GM19239 (cell line): ENCODE measurements around the gene HPCA.

Source experiments
- DNase-seq: peaks from one replicate; pipeline ENCODE4 v3.0.0; 2011; ENCODE audit warnings: low spot score; ENCODE audit not compliant: insufficient read length
- FAIRE-seq: peaks from 2 replicates; lab custom pipeline; 2011; peaks lifted over from hg19 to GRCh38; lab: Jason Lieb, UNC

HPCA gene

DNA sequence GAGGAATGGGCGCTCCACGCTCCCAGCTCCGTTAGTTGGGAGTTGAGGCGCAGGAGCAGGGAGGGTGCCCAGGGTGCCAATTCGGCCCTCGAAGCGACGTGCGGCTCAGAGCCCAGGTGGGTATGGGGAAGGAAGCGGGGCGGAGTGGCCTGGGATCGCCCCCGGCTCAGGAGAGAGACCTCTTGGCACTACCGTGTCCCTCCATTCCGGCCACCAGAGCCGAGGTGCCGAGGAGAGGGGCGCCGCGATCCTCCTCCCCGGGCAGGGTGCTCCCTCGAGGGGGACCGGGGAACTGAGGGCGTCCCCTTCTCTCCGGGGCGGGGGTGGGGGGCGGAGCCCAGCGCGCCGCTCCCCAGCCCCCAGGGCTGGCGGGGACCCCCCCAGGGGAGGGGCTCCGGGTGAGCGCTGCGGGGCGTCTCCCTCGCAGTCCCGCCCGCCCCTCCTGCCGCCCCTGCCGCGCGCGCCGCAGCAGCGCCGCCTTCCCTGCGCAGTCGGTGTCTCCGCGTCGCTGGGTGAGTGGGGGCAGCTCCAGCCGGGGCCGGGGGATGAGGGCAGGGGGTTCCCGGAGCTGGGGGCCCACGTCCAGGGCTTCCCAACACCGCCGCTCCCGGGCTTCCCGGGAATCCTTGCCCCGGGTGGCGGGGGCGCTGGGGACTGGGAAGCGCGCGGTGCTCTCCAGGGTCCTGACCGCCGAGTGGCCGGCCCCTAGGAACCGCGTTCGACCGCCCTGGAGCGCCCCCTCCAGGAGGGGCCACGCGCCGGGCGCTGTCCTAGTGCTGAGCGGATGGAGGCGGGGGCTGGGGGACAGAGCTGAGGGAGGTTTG is at the start of gene HPCA:
TSS of gene HPCA (plus strand) at position 488 of the 824 bp plus-strand sequence. CDS start 2,408 bp downstream, outside the sequence.
- DNase-seq, result no peak
- no peak for FAIRE-seq

DNA sequence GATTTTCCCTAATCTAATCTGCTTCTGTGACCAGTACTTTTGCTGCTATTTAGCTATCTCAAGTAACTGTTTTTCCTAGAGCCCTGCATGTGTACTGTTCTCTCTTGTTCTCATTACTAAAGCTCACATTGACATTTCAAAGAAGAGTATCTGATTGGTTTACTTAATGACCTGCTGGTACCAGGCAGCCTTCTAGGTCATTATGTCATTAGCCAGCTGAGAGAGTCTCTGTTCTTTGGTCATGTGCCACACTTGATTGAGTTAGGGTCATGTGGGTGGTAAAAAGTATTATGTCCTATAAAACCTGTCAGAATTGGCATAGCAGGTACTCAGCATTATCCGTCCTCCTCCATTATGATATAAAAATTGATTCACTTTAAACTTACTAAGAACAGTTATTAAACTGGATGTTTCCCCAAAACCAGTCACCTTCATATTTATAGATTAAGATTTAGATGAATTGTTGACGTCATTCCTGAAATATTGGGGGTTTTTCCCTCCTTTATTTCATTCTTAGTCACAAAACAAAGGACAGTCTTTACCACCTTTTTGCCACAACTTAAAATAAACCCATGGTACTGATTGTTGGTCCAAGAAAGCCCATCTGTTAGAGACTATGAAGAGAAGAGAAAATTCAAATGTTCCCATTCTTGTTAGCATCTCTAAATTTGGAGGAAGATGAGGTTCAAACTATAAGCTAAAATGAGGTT is 37.8 kb upstream of the HPCA start:
- no peak for DNase-seq
- peak; percentile 48 for FAIRE-seq

DNA sequence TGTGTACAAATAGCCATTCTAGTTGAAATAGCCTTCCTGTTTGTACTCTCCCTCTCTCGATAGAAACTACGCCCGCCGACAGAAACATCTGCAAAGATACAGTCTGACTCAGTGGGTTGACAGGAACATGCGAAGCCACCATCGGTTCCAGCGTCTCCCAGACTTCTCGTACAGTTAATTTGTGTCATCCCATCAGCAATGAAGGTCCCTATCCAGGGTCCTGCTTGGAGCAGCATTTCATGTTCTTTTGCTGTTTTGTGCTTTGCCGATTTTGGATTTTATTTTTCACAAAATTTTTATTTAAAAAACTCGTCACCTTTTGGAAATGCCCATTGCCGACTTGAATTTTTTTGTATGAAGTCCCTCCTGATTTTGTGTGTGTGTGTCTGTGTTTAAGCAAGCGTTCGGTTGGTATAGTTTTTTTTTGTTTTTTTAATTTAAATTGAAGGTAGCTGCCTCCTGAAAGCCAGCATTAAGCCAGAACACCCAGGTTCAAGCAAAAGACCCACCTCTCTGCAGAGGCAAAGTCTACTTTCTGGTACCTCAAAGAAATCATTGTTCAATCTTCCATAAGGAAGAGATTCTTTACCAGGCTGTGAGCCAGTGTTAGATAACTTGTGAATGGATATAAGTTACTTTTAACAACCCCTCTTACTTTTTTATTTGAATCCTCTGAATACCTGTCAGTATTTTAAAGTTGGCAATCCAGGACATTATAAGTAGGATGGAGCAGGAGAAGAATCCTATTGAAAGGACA is 30.3 kb upstream of the HPCA start:
- no peak for DNase-seq
- no peak for FAIRE-seq

DNA sequence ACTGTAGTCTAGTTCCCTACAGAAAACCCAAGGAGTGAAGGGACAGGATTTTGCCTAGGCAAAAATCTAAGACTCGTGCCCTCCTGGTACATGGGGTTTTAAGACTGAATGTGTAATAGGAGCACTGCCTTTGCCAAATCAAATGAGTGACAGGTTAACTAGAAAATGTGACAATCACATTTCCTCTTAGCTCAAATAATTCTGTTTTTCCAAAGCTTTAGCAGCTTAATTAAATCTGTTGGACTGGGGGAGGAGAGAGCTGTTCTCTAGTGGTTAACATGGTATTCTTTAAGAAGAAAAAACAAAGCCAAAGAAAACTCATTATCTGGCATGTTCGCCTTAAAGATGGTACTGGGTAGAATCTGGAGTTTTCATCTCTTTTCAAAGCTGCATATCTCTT is 28.2 kb upstream of the HPCA start:
- DNase-seq, result no peak
- FAIRE-seq, result no peak

DNA sequence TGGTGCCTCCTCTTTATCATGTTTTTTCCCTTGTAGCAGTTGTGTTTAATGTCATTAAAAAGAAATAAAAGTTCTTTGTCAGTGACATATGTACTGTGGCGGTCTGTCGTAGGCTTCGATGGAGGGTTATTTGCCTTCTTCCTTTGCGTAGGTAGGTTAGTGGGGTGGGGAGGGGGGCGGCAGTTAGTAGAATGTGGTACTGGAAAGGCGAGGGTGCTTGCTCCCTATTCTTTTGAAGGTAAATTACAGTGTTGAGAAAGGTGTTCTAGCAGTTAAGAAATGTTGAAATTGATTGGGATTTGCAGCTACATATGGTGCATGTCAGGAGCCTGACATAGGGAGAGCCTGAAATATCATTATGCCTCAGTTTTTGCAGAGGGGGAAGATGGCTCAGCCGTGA is 27.5 kb upstream of the HPCA start:
- no peak for DNase-seq
- FAIRE-seq, result no peak

DNA sequence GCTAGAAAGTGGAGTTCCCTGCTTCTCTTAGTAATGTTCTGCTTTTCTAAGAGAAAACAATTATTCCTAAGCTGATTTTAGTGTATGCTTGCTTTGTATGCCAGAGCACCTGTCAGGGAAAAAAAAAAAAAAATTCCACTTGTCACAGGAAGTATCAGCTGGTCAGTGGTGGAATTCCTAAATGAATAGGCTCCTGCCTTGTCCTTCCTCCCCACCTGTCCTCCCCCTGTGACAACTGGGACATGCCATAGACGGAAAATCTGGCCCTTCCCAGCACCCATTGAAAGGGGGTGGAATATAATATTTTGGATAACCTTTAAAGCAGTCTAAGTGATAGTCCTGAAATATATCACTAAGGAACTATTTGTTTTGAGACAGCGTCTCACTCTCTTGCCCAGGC is 26.4 kb upstream of the HPCA start:
- DNase-seq (no peak), FAIRE-seq (no peak)

DNA sequence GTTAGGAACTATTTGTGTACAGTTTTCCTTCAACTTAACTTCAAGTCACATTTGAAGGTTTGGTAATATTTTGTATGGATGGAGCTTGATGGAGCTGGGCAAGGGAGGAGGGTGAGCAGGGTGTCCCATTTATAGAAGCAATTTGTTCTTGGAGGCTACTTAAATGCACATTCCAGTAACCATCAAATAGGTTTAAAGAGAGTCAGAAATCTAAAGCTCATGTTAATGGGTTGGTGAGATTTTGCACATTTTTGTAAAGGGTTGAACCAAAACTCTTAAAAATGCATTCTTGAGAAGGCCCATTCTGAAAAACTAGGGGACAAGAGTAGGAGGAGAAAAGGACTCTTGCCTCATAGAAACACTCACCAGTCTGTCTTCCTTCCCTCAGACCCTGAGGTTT is 25.7 kb upstream of the HPCA start:
- FAIRE-seq, result no peak

DNA sequence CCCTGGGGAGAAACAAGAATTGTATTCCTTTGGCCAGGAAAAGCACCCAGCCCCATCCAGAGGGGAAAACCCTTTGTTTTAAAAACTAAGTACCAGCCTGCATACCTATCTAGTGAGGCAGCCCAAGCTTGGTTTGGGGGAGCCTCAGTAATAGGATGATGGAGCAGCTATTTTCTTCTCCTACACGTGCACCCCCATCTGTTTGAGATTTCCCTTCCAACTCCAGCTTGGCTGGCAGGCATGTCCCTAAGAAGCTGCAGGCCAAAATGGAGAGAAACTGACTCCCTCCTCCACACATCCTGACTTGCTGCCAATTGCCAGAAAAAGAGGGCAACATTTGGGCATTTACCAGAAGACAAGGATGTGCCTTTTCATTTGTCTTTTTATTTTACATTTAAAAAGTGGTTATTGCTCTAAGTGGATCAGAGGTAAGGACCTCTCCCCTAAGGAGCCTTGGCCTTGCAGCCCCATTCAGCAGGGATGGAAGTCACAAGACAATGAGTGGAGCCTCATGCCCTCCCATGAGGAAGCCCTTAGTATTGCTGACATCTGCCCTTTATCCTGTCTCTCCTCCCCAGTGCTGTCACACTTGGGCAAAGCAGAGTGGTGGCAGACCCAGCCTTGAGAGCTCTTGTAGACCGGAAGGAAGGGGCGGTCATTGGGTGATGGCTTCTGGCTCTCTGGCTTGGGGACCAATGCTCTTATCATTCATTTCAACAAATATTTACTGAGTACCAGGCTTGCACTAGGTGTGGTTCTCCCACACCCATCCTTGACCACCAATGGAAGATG is 24.2 kb upstream of the HPCA start:
- FAIRE-seq, result no peak
- DNase-seq, result no peak

More for the DNA sequence above, 25.7 kb upstream of the HPCA start:
- no peak for DNase-seq

DNA sequence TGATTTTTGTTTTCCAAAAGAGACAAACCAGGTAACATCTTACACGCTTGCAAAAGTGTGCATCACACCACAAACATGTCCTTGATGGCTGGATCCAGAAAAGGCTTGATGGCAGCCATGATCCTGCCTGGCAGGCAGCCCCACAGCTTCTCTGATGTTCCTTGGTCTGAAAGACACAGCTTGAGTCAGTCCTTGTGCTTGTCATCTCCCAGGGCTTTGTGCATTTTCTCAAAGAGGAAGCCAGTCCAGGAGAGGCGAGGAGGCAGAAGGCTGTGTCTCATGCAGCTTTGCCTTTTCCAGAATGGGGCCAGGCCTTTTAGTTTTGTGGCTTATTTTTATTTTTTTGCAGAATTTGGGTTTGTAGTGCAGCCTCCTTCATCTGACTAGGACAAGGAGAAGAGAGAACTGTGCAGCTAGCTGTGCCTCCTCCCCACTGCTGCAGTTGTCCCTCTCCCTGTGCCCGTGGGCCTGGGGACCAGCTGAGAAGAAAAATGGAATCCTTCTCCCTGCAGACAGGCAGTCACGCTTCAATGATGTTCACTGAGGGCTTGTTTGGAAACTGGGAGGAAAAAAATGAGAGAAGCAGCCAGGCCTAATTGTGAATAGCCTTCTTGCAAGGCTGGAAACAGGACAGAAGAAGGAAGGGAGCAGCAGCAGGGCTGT is 22.9 kb upstream of the HPCA start:
- DNase-seq (no peak), FAIRE-seq (no peak)

DNA sequence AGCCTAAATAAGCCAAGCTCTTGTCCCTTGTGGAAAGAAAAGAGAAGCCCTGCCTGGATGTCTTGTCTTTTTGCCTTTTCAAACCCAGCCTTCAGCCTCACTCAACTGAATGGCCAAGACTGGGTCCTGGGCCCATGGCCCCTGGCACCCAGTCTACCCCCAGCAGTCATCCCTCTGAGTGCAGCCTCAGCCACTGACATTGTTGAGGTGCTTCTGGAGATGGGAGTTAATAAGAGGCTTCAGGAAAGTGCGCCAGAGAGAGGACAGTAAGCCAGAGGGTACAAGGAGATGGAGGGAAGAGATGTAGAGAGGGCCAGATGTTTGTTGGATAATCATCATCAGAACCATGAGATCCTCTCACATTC is 22.4 kb upstream of the HPCA start:
- FAIRE-seq (no peak), DNase-seq (no peak)

DNA sequence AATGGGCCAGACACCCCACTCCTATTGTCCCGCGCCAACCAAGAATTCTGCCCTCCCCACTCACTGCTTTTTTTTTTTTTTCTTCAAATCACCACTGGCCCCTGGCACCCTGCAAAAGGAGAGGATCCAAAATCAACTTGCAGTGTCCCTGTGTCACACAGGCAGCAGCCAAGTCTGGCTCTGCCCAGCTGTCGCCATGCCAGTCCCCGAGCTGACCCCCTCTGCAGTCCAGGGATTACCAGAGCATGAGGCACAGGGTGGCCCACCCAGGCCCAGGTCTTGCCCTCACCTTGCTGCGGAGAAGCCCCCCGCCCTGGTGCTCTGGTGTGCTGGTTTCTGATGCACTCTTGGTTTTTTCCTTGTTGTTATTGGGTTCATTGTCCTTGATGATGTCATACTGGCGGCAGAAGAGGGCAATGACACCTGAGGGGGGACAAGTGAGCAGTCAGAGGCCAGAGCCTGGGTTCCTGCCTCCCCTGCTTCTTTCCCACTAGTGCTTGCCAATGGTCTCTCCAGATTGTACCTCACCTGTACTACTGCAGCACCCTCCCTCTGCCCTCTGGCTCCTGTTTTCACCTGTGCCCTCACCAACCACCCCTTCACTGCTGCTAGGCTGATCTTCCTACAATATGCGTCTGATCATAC is 21.8 kb upstream of the HPCA start:
- DNase-seq (no peak), FAIRE-seq (no peak)

DNA sequence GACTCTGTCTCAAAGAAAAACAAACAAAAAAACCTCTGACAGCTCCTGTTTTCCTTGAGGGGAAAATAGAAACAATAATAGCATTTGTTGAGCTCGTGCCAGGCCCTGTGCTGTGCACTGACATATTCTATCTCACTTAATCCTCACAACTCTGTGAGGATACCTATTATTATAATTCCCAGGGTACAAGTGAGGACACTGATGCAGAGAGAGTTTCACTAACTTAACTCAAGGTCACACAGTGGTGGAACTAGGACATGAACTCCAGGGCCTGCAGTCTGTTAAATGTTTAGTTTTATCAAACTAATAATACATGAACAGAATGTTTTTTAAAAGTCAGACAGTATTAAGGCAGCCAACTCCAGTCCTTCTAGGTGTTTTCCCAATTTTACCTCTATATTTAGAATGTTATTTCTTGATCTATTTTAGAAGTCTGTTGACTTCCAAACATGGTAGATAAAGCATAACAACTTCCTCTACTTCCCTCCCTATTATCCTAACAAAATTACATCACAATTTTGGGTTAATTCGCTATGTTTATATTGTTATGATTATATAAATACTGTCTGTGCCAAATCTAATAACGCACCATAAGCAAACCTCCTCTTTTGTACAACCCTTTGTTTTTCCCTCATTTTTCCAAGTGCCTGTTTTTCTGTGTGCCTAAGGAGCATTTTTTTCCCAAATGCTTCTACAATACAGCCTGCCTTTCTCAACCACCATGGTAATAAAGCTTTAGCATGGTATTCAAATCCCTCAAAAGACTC is 20.5 kb upstream of the HPCA start:
- FAIRE-seq (no peak), DNase-seq (no peak)

DNA sequence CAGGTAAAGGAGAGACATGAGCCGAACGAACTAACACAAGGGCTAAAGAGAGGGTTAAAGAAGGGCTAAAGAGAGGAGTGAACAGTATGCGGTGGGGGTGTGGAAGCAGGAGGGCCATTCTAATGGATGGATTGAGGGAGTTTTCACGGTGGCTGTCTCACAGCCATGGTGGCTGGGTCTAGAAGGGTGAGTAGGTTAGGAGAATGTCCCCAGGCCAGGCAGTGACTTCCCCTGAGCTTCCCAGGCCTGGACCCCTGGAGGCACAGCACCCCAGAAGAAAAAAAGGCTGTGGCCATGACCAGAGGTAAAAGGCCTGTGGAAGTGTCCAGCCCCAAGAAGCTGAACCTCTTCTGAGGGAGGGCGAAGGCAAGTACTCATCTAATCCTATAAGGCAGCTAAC is 19.1 kb upstream of the HPCA start:
- FAIRE-seq, result no peak
- no peak for DNase-seq

DNA sequence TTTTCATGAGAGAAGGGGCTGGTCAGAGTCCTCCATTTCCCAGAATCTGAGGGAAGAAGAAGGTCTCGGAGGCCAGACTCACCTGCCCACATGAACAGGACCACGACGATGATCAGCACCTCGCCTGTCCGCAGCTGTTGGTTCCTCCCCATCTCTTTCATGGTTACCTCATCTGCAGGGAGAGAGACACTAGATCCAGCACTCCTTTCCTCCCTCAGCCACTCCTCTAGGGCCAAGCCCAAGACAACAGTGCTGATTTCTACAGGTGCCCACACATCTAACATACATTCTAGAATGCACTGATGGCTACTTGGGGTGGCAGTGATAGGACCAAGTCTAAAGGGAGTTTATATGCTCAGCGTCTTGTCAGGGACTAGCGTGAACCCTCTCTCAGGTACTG is 18.6 kb upstream of the HPCA start:
- DNase-seq (no peak), FAIRE-seq (no peak)

DNA sequence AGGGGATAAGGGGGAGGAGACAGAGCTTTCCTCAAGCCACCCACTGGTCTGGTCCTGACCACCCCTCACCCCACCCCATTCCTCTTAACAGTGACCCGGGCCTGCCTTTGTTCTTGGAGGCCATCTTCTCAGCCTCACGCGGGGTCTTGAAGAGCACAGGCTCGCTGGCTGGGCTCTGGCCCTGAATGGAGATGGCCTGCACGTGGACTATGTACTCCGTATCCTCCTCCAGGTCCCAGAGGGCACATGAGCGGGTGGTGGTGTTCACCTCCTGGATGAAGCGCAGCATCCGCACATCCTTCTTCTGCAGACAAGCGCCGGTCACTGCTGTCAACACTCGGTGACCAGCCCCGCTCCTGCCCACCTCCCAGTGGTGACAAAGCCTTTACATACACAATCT is 18.2 kb upstream of the HPCA start:
- no peak for DNase-seq
- FAIRE-seq, result no peak

DNA sequence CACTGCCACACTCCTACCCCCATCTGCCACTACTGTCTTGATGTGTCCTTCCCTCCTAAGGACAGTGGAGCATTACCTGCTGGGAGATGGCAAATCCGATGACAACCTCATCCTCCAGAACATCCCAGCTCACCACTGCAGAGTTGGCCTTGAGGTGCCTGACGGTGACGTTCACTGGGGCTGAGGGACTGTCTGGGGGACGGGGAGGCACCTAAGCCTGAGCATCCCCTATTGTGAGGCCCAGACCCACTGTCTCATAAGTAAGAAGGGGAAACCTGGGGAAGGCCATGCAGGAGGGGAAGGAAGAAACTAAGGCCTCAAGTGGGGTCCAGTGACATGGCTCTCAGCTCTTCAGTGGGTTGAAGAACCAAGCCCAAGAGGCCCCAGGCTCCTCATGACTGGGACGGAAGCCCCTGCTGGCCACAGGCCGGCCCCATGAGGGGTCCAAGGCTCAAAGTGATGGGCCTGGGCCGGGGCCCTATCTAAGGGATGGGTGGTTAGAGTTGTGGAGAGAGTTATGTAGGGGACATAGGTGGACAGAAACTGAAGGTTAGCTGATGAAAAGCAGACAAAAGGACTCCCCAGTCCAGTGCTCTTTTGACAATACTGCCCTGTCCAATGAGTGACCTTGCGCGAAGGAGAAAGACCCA is 17.4 kb upstream of the HPCA start:
- FAIRE-seq (no peak), DNase-seq (no peak)

DNA sequence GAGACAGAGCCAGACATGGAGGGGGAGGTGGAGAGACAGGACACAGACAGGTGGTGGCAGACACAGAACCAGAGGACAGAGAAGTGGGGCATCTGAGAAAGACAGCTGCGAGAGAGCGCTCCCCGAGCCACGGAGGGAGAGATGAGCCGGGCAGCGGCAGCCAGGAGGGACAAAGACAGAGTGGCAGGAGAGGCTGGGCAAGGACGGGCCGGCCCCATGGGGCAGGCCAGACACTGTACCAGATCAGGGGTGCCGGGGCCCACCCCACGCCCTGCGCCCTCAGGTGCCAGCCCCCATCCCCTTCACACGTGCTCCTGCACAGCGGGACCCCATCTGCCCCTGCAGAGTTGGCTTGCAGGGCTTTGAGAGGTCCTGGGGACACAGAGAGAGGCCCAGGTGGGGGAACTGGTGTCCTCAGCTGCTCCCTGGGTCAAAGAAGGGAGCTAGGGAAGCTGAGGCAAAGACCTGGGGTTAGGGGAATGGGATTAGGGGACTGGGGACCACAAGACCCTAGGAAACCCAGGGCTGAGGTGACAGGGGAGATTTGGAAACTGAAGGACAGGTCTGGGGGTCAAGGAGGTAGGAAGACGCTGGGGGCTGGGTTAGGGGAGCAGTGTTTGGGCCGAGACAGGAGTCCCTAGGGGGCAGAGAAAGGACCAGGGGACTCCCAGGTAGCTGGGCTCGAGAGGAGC is 16.2 kb upstream of the HPCA start:
- FAIRE-seq, result no peak
- no peak for DNase-seq
